ENCODE measurements around the gene NOS3. TPM values are rescaled to one million over a fixed set of nuclear protein-coding genes. Genes with fewer than 3 reads are reported as not detected.

Gene NOS3
- total RNA-seq, 5 donors from 2014 or later (not counting 1 experiment from before 2014, with no cell fraction given), result 4.8 to 10.1 (median 5.0) TPM

DNA sequence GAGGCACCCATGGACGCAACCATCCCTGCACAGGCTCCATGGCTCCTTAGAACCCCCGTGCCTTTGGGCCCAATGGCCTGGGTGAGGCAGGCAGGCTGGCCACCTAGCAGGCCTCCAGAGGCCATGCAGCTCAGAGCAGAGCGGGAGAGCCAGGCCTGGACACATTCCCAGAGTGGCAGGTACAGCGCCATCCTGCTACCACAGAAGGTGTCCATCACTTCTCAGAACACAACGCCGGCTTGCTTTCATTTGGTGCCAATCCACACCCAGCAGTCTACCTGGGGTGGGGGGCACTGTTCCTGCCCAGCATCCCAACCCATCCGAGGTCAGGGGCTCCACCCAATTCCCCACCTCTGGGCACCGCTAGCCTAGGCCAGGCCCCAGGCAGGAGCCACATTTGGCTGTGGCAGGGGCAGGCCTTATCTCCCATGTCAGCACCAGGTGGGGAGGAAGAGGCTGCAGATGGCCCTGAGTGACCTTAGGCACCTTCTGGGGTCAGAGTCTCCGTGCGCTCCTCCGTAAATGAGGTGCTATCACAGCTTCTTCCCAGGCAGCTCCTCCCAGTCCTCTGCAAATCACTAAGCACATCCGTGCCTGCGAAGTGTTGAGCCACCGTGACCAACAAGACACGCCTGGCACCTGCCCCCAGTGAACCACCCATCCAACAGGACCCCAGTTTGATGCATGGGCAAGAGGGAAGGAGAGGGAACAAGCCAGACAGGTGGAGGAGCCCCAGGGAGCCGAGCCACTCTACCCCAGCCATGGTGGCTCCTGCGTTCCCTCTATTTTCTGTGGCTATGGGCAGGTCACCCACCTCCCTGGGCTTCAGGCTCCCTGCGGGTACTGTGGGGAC lies 26.9 kb upstream of the NOS3 start:
- ATAC-seq (replicated peaks in 1 of 4) (no peak), DNase-seq (no peak)
- no peak overlapping the region for H3K27ac ChIP-seq (ENCODE audit: low read length)
- no peak overlapping the region for H3K4me3 ChIP-seq (ENCODE audit: control insufficient read depth in 1 of 2, extremely low read depth in 1 of 2, low read length in 1 of 2)
- Mint-ChIP-seq H3K27me3 (peaks cover 9 to 27% of the 10 kb centered on the region in 2 donors), H3K4me3 (no peak overlapping the region), H3K27ac (no peak overlapping the region), H3K36me3 (peaks cover under 1% of the 10 kb centered on the region), H3K4me1 (peaks cover 12 to 30% (median 21%) of the 10 kb centered on the region in 3 donors), H3K9me3 (no peaks in the 10 kb centered on the region)
- ChIA-PET CTCF (interaction anchor here (0.6 to 2.3 kb wide), 8 partner anchors 21 to 149 kb away, joined by 3 to 17 read pairs (median 4); partner anchors contain the start of gene ABCB8 (in 1 of the 2)), POLR2A (no interaction called here)
- 81% methylated on average over 10 of the region's 18 CpGs for WGBS (ENCODE audit: insufficient coverage)
- no peaks in the 10 kb centered on the region for H3K36me3 ChIP-seq (ENCODE audit: control insufficient read depth in 2 of 2, extremely low read depth in 1 of 2, insufficient read depth in 1 of 2, low read length in 1 of 2)
- H3K27me3 ChIP-seq (replicated peaks in 1 of 2; ENCODE audit: control insufficient read depth in 2 of 2, extremely low read depth in 1 of 2, insufficient read depth in 2 of 2, low read length in 1 of 2), result peaks cover 2 to 65% of the 10 kb centered on the region in 2 experiments
- H3K4me1 ChIP-seq (ENCODE audit: control insufficient read depth in 1 of 2, extremely low read depth in 1 of 2, insufficient read depth in 2 of 2, low read length in 2 of 2), result peaks cover 9 to 25% of the 10 kb centered on the region in 2 experiments
- H3K9me3 ChIP-seq, result no peaks in the 10 kb centered on the region

DNA sequence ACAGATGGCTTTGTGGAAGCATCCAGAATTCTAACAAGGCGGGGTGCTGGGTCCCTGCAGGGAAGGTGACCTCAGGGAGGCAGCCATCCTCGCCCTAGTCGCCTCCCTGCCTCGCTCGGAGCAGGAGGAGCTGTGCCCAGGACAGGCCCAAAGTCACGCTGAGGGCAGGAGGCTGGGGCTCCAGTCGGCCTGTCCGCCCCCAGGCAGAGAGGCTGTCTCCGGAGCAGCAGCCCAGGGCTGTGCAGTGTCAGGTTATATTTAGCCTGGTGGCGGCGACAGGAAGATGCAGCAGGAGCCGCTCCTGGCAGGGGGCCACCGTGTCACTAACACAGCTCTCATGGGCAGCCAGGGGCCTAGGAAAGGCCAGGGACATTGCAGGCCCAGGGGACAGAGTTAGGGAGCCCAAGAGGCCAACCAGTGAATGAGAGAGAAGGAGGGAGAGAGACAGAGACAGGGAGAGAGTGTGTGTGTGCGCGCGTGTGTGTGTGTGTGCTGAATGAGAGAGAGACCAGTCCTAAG lies 26.2 kb upstream of the NOS3 start:
- H3K9me3 ChIP-seq, result no peaks in the 10 kb centered on the region
- Mint-ChIP-seq H3K27me3 (peaks cover 4 to 19% of the 10 kb centered on the region in 2 donors), H3K4me1 (peaks cover 16 to 31% (median 24%) of the 10 kb centered on the region in 3 donors), H3K36me3 (no peaks in the 10 kb centered on the region), H3K9me3 (no peaks in the 10 kb centered on the region), H3K27ac (no peak overlapping the region), H3K4me3 (no peak overlapping the region)
- peaks cover 2 to 64% of the 10 kb centered on the region in 2 experiments for H3K27me3 ChIP-seq (replicated peaks in 1 of 2; ENCODE audit: control insufficient read depth in 2 of 2, extremely low read depth in 1 of 2, insufficient read depth in 2 of 2, low read length in 1 of 2)
- POLR2A ChIA-PET, result no interaction called here
- 62% methylated on average over 12 of the region's 16 CpGs for WGBS (ENCODE audit: insufficient coverage)
- CTCF ChIA-PET, result interaction anchor here (0.5 to 0.6 kb wide), 2 partner anchors 141 to 352 kb away, joined by 3 read pairs; no protein-coding TSS in a partner anchor
- H3K27ac ChIP-seq (ENCODE audit: low read length), result no peak overlapping the region
- peaks cover 8 to 21% of the 10 kb centered on the region in 2 experiments for H3K4me1 ChIP-seq (ENCODE audit: control insufficient read depth in 1 of 2, extremely low read depth in 1 of 2, insufficient read depth in 2 of 2, low read length in 2 of 2)
- H3K4me3 ChIP-seq (ENCODE audit: control insufficient read depth in 1 of 2, extremely low read depth in 1 of 2, low read length in 1 of 2), result no peak overlapping the region
- no peak for ATAC-seq (replicated peaks in 1 of 4)
- no peaks in the 10 kb centered on the region for H3K36me3 ChIP-seq (ENCODE audit: control insufficient read depth in 2 of 2, extremely low read depth in 1 of 2, insufficient read depth in 1 of 2, low read length in 1 of 2)
- DNase-seq, result no peak

GRCh38 chr7:150965273-150965830 lies 25.5 kb upstream of the NOS3 start:
- Histone ChIP-seq H3K4me3 (ENCODE audit: control insufficient read depth in 1 of 2, extremely low read depth in 1 of 2, low read length in 1 of 2) (no peak overlapping the region), H3K9me3 (no peaks in the 10 kb centered on the region), H3K27ac (ENCODE audit: low read length) (no peak overlapping the region), H3K4me1 (ENCODE audit: control insufficient read depth in 1 of 2, extremely low read depth in 1 of 2, insufficient read depth in 2 of 2, low read length in 2 of 2) (peaks cover 7 to 17% of the 10 kb centered on the region in 2 experiments), H3K27me3 (replicated peaks in 1 of 2; ENCODE audit: control insufficient read depth in 2 of 2, extremely low read depth in 1 of 2, insufficient read depth in 2 of 2, low read length in 1 of 2) (peaks cover 2 to 61% of the 10 kb centered on the region in 2 experiments), H3K36me3 (ENCODE audit: control insufficient read depth in 2 of 2, extremely low read depth in 1 of 2, insufficient read depth in 1 of 2, low read length in 1 of 2) (no peaks in the 10 kb centered on the region)
- ChIA-PET POLR2A (interaction anchor here in 1 of 2 donors (0.5 kb wide), 1 partner anchor 27 kb away, joined by 3 read pairs; no protein-coding TSS in a partner anchor), CTCF (interaction anchor here (0.5 to 0.6 kb wide), 2 partner anchors 140 to 351 kb away, joined by 3 read pairs; no protein-coding TSS in a partner anchor)
- H3K4me3 Mint-ChIP-seq, result no peak overlapping the region
- DNase-seq (no peak), ATAC-seq (replicated peaks in 1 of 4) (no peak)
- peaks cover 12 to 30% (median 21%) of the 10 kb centered on the region in 3 donors for H3K4me1 Mint-ChIP-seq
- H3K36me3 Mint-ChIP-seq, result no peaks in the 10 kb centered on the region
- WGBS (ENCODE audit: insufficient coverage), result 91% methylated on average over 12 of the region's 16 CpGs
- H3K9me3 Mint-ChIP-seq, result no peaks in the 10 kb centered on the region
- no peak overlapping the region for H3K27ac Mint-ChIP-seq
- peaks cover 0 to 14% of the 10 kb centered on the region in 2 donors for H3K27me3 Mint-ChIP-seq

- H3K9me3 Mint-ChIP-seq, result no peaks in the 10 kb centered on the region
- POLR2A ChIA-PET, result interaction anchor here in 1 of 2 donors (0.6 kb wide), 1 partner anchor 405 kb away, joined by 5 read pairs; no protein-coding TSS in a partner anchor
- no peak overlapping the region for H3K27ac Mint-ChIP-seq
- 100% methylated on average over 1 of the region's 1 CpG for WGBS (ENCODE audit: insufficient coverage)
- Histone ChIP-seq H3K4me3 (ENCODE audit: control insufficient read depth in 1 of 2, extremely low read depth in 1 of 2, low read length in 1 of 2) (no peak overlapping the region), H3K9me3 (no peaks in the 10 kb centered on the region), H3K27ac (ENCODE audit: low read length) (no peak overlapping the region), H3K27me3 (replicated peaks in 1 of 2; ENCODE audit: control insufficient read depth in 2 of 2, extremely low read depth in 1 of 2, insufficient read depth in 2 of 2, low read length in 1 of 2) (peaks cover 2 to 62% of the 10 kb centered on the region in 2 experiments), H3K36me3 (ENCODE audit: control insufficient read depth in 2 of 2, extremely low read depth in 1 of 2, insufficient read depth in 1 of 2, low read length in 1 of 2) (no peaks in the 10 kb centered on the region), H3K4me1 (ENCODE audit: control insufficient read depth in 1 of 2, extremely low read depth in 1 of 2, insufficient read depth in 2 of 2, low read length in 2 of 2) (peaks cover 7 to 17% of the 10 kb centered on the region in 2 experiments)
- H3K4me3 Mint-ChIP-seq, result no peak overlapping the region
- CTCF ChIA-PET, result interaction anchor here in 1 of 2 donors (0.7 kb wide), 1 partner anchor 18 kb away, joined by 3 read pairs; no protein-coding TSS in a partner anchor
- H3K27me3 Mint-ChIP-seq, result peaks cover 0 to 12% of the 10 kb centered on the region in 2 donors
- H3K4me1 Mint-ChIP-seq, result peaks cover 12 to 28% (median 18%) of the 10 kb centered on the region in 3 donors
- ATAC-seq (replicated peaks in 1 of 4), result no peak
- H3K36me3 Mint-ChIP-seq, result no peaks in the 10 kb centered on the region
- DNase-seq, result no peak
Observed at GRCh38 chr7:150966002-150966401, 24.8 kb upstream of the NOS3 start.

GRCh38 chr7:150967349-150967748 lies 23.5 kb upstream of the NOS3 start:
- WGBS (ENCODE audit: insufficient coverage), result 85% methylated on average over 5 of the region's 6 CpGs
- ChIA-PET CTCF (no interaction called here), POLR2A (interaction anchor here in 1 of 2 donors (0.6 kb wide), 1 partner anchor 695 kb away, joined by 5 read pairs; no protein-coding TSS in a partner anchor)
- Histone ChIP-seq H3K4me3 (ENCODE audit: control insufficient read depth in 1 of 2, extremely low read depth in 1 of 2, low read length in 1 of 2) (no peak overlapping the region), H3K36me3 (ENCODE audit: control insufficient read depth in 2 of 2, extremely low read depth in 1 of 2, insufficient read depth in 1 of 2, low read length in 1 of 2) (no peaks in the 10 kb centered on the region), H3K27me3 (replicated peaks in 1 of 2; ENCODE audit: control insufficient read depth in 2 of 2, extremely low read depth in 1 of 2, insufficient read depth in 2 of 2, low read length in 1 of 2) (peaks cover 2 to 48% of the 10 kb centered on the region in 2 experiments), H3K27ac (ENCODE audit: low read length) (no peak overlapping the region), H3K9me3 (no peaks in the 10 kb centered on the region), H3K4me1 (ENCODE audit: control insufficient read depth in 1 of 2, extremely low read depth in 1 of 2, insufficient read depth in 2 of 2, low read length in 2 of 2) (peaks cover 7 to 17% of the 10 kb centered on the region in 2 experiments)
- ATAC-seq (replicated peaks in 1 of 4) (no peak), DNase-seq (no peak)
- no peaks in the 10 kb centered on the region for H3K36me3 Mint-ChIP-seq
- no peak overlapping the region for H3K27ac Mint-ChIP-seq
- H3K27me3 Mint-ChIP-seq, result peaks cover 0 to 5% of the 10 kb centered on the region in 2 donors
- H3K9me3 Mint-ChIP-seq, result no peaks in the 10 kb centered on the region
- H3K4me1 Mint-ChIP-seq, result peaks cover 12 to 31% (median 18%) of the 10 kb centered on the region in 3 donors
- no peak overlapping the region for H3K4me3 Mint-ChIP-seq

Measured in T-cell (primary cell).